NK-92 (cell line): ENCODE data around the gene MN1.

Experiments
- DNase-seq: peaks from one replicate; lab custom pipeline; 2025; ENCODE audit not compliant: unreplicated experiment; lab: John Stamatoyannopoulos, UW

MN1 gene

GRCh38 chr22:27801616-27802345, at the start of gene MN1:
MN1 (minus strand) TSS chr22:27801756; CDS start chr22:27800543, 1,213 bp downstream.
- no peak for DNase-seq

- DNase-seq: no peak
These were observed 48.5 kb upstream of the MN1 start for GRCh38 chr22:27850000-27850521.

GRCh38 chr22:27848005-27848404, 46.4 kb upstream of the MN1 start:
- no peak for DNase-seq

- no peak for DNase-seq
These were observed 45.4 kb upstream of the MN1 start for GRCh38 chr22:27846910-27847309.

- DNase-seq: no peak
These were observed 44.7 kb upstream of the MN1 start for GRCh38 chr22:27846248-27846757.

GRCh38 chr22:27845644-27846043, 44.1 kb upstream of the MN1 start:
- no peak for DNase-seq

GRCh38 chr22:27844656-27845591, 43.4 kb upstream of the MN1 start:
- no peak for DNase-seq

GRCh38 chr22:27844256-27844655, 42.7 kb upstream of the MN1 start:
- DNase-seq: no peak

GRCh38 chr22:27843441-27843840, 41.9 kb upstream of the MN1 start:
- no peak for DNase-seq

- no peak for DNase-seq
These were observed 41.3 kb upstream of the MN1 start for GRCh38 chr22:27842669-27843431.

- DNase-seq: no peak
These were observed 40.6 kb upstream of the MN1 start for GRCh38 chr22:27842201-27842600.

- no peak for DNase-seq
These were observed 38.9 kb upstream of the MN1 start for GRCh38 chr22:27840436-27840835.

- no peak for DNase-seq
These were observed 37.6 kb upstream of the MN1 start for GRCh38 chr22:27839057-27839660.

GRCh38 chr22:27836181-27836580, 34.6 kb upstream of the MN1 start:
- DNase-seq: no peak

- DNase-seq: no peak
These were observed 33.9 kb upstream of the MN1 start for GRCh38 chr22:27835446-27835845.

GRCh38 chr22:27834364-27835185, 33.0 kb upstream of the MN1 start:
- DNase-seq: no peak

GRCh38 chr22:27833803-27834202, 32.2 kb upstream of the MN1 start:
- DNase-seq: no peak

GRCh38 chr22:27832606-27833005, 31.1 kb upstream of the MN1 start:
- DNase-seq: no peak

GRCh38 chr22:27829620-27830019, 28.1 kb upstream of the MN1 start:
- DNase-seq: no peak
